ENCODE data around the gene EBP. TPM values are rescaled to one million over a fixed set of nuclear protein-coding genes. Genes with fewer than 3 reads are reported as not detected.

The EBP gene
- total and polyA plus RNA-seq, 2 experiments from 2014 or later: 128 to 176 TPM

DNA sequence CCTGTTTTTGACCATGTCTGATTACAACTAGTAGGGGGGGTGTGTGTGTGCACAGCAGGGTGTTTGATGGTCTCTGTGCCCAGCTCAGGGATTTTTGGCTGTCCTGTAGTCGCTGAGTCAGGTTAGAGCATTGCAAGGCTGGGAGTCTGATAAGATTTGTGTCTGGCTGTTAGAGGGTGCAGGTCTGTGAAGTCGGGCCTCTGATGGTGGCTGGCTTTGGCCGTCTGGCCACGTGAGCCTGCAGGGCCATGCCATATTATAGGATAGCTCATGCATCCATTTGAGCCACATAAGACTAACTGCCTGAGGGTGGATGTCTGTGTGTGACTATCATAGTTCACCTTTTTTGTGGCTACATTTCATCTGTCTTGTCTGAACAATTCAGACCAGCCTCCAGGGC is 7.9 kb upstream of the EBP start:
- H3K4me3 ChIP-seq: no peak overlapping the region
- no peaks in the 10 kb centered on the region for H3K36me3 ChIP-seq (ENCODE audit: insufficient read depth)
- H3F3A ChIP-seq (replicated peaks; ENCODE audit: low read depth): no peaks in the 10 kb centered on the region
- ATAC-seq (no peak), DNase-seq (ENCODE audit: low spot score) (no peak)
- H3K4me1 ChIP-seq (ENCODE audit: insufficient read depth): no peaks in the 10 kb centered on the region
- Mint-ChIP-seq H3K9me3 (no peaks in the 10 kb centered on the region), H3K4me3 (no peak overlapping the region), H3K27me3 (ENCODE audit: insufficient read depth, low read depth, poor library complexity) (peaks cover 11% of the 10 kb centered on the region), H3K4me1 (peaks cover 3% of the 10 kb centered on the region; the same call in 1 of the 3 replicates), H3K27ac (no peak overlapping the region), H3K36me3 (ENCODE audit: low read depth) (peaks cover 10% of the 10 kb centered on the region; the same call in 2 of the 3 replicates)
- TF ChIP-seq REST (IDR thresholded peaks at IDR 0.05; ENCODE audit: unreplicated experiment): no peak
- no peak for TF ChIP-seq POLR2AphosphoS5 (IDR thresholded peaks at IDR 0.05; ENCODE audit: low read depth)
- TF ChIP-seq CREB1 (CRISPR knock-in tag; IDR thresholded peaks at IDR 0.05; ENCODE audit: low read depth): no peak
- no peak for TF ChIP-seq STAT1 (IDR thresholded peaks at IDR 0.05; ENCODE audit: unreplicated experiment)
- TF ChIP-seq ZNF331 (CRISPR knock-in tag; IDR thresholded peaks at IDR 0.05; ENCODE audit: low read depth): no peak
- no peak for TF ChIP-seq EZH2phosphoT487 (IDR thresholded peaks at IDR 0.05; ENCODE audit: unreplicated experiment)
- no peak for TF ChIP-seq ZNF114 (CRISPR knock-in tag; IDR thresholded peaks at IDR 0.05)
- no peaks in the 10 kb centered on the region for H4K20me1 ChIP-seq (replicated peaks; ENCODE audit: insufficient read depth)
- H3K79me2 ChIP-seq (replicated peaks; ENCODE audit: insufficient read depth): no peaks in the 10 kb centered on the region
- no peak overlapping the region for H3K27ac ChIP-seq (ENCODE audit: low read depth)
- H2AFZ ChIP-seq: no peak overlapping the region
- H3K27me3 ChIP-seq (ENCODE audit: insufficient read depth): no peaks in the 10 kb centered on the region
- no peak overlapping the region for H3K4me2 ChIP-seq
- H3K9me2 ChIP-seq (ENCODE audit: insufficient read depth): no peaks in the 10 kb centered on the region

DNA sequence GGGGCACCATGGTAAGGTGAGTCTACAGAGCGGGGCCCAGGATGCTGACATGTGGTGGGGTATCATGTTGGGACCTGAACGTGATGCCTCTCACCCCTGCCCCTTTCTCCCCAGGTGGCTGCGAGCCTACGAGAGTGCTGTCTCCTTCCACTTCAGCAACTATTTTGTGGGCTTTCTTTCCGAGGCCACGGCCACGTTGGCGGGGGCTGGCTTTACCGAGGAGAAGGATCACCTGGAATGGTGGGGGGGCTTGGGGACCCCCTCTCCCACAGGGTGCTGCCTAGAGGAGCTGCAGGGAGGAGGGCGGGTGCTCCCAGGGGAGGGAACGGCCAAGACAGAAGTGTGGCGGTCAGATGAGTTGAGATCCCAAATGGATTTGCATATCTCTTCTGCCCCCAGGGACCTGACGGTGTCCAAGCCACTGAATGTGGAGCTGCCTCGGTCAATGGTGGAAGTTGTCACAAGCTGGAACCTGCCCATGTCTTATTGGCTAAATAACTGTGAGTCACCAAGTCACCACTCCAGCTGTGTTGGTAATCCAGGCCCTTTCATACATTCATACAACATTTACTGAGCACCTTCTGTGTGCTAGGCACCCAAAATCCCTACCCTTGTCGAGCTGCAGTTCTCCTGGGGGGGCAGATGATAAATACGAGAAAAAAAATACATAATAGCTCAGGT is 7.3 kb upstream of the EBP start:
- H3K36me3 ChIP-seq (ENCODE audit: insufficient read depth): no peaks in the 10 kb centered on the region
- peaks cover 10% of the 10 kb centered on the region; the same call in 2 of the 3 replicates for H3K36me3 Mint-ChIP-seq (ENCODE audit: low read depth)

More for the DNA sequence above, 7.3 kb upstream of the EBP start:
- H3K79me2 ChIP-seq (replicated peaks; ENCODE audit: insufficient read depth): no peaks in the 10 kb centered on the region
- no peak overlapping the region for H3K4me3 ChIP-seq
- TF ChIP-seq JUNB (IDR thresholded peaks at IDR 0.05; ENCODE audit: unreplicated experiment) (no peak), EZH2phosphoT487 (IDR thresholded peaks at IDR 0.05; ENCODE audit: unreplicated experiment) (no peak), STAT1 (IDR thresholded peaks at IDR 0.05; ENCODE audit: unreplicated experiment) (no peak), ZNF331 (CRISPR knock-in tag; IDR thresholded peaks at IDR 0.05; ENCODE audit: low read depth) (no peak), NANOG (IDR thresholded peaks at IDR 0.05; ENCODE audit: borderline replicate concordance) (no peak), POLR2AphosphoS5 (IDR thresholded peaks at IDR 0.05; ENCODE audit: low read depth) (no peak), ZNF462 (CRISPR knock-in tag; IDR thresholded peaks at IDR 0.05) (no peak)
- H3K27me3 Mint-ChIP-seq (ENCODE audit: insufficient read depth, low read depth, poor library complexity): peaks cover 11% of the 10 kb centered on the region
- no peak overlapping the region for H3K4me3 Mint-ChIP-seq
- H4K20me1 ChIP-seq (replicated peaks; ENCODE audit: insufficient read depth): no peaks in the 10 kb centered on the region
- H3K4me1 Mint-ChIP-seq: peaks cover 3% of the 10 kb centered on the region; the same call in 1 of the 3 replicates
- no peaks in the 10 kb centered on the region for H3K9me2 ChIP-seq (ENCODE audit: insufficient read depth)
- H3K27me3 ChIP-seq (ENCODE audit: insufficient read depth): no peaks in the 10 kb centered on the region
- H3K4me1 ChIP-seq (ENCODE audit: insufficient read depth): no peaks in the 10 kb centered on the region
- no peaks in the 10 kb centered on the region for H3K9me3 Mint-ChIP-seq
- no peak overlapping the region for H2AFZ ChIP-seq
- ATAC-seq (no peak), DNase-seq (ENCODE audit: low spot score) (no peak)
- no peak overlapping the region for H3K27ac Mint-ChIP-seq
- no peaks in the 10 kb centered on the region for H3F3A ChIP-seq (replicated peaks; ENCODE audit: low read depth)
- H3K4me2 ChIP-seq: no peak overlapping the region
- H3K27ac ChIP-seq (ENCODE audit: low read depth): no peak overlapping the region

Data from GM23338 (cell line).